Smooth muscle cell (in vitro differentiated cells): ENCODE data around the gene LBP. TPM values are rescaled to one million over a fixed set of nuclear protein-coding genes. Genes with fewer than 3 reads are reported as not detected.

ENCODE experiments used
- DNase-seq: peaks from one replicate; lab custom pipeline; 2025; ENCODE audit not compliant: unreplicated experiment; lab: John Stamatoyannopoulos, UW
- H2AFZ ChIP-seq: fragments of 200-600 bp; sonication (generic); 2 replicates; pipeline ENCODE4 v1.6.0; 2016; ENCODE audit warnings: antibody characterized with exemption, low read depth, mild to moderate bottlenecking
- H3F3A ChIP-seq: fragments of 200-600 bp; sonication (generic); 2 replicates; pipeline ENCODE4 v1.6.0; 2017; ENCODE audit warnings: antibody characterized with exemption, low read depth
- H3K27ac ChIP-seq: fragments of 200-600 bp; sonication (generic); 2 replicates; pipeline ENCODE4 v1.5.1; 2016; ENCODE audit warnings: low read depth, mild to moderate bottlenecking
- H3K27me3 ChIP-seq: fragments of 200-600 bp; sonication (generic); 2 replicates; pipeline ENCODE4 v1.6.1; 2016; ENCODE audit warnings: low read depth, mild to moderate bottlenecking
- H3K36me3 ChIP-seq: fragments of 200-600 bp; sonication (generic); 2 replicates; pipeline ENCODE4 v1.5.1; 2016; ENCODE audit warnings: low read depth
- H3K4me1 ChIP-seq: fragments of 200-600 bp; sonication (generic); 2 replicates; pipeline ENCODE4 v1.5.1; 2016; ENCODE audit warnings: low read depth
- H3K4me2 ChIP-seq: fragments of 200-600 bp; sonication (generic); 2 replicates; pipeline ENCODE4 v1.6.0; 2016; ENCODE audit warnings: mild to moderate bottlenecking
- H3K4me3 ChIP-seq: fragments of 200-600 bp; sonication (generic); 2 replicates; pipeline ENCODE4 v1.5.1; 2016; ENCODE audit warnings: mild to moderate bottlenecking
- H3K79me2 ChIP-seq: fragments of 200-600 bp; sonication (generic); 2 replicates; pipeline ENCODE4 v1.6.0; 2016; ENCODE audit warnings: low read depth, mild to moderate bottlenecking
- H3K9ac ChIP-seq: fragments of 200-600 bp; sonication (generic); 2 replicates; pipeline ENCODE4 v1.6.0; 2016; ENCODE audit warnings: low read depth
- H3K9me3 ChIP-seq: fragments of 200-600 bp; sonication (generic); replicated peaks from 2 replicates; pipeline ENCODE4 v1.5.1; 2016; ENCODE audit warnings: low read depth
- H4K20me1 ChIP-seq: fragments of 200-600 bp; sonication (generic); 2 replicates; pipeline ENCODE4 v1.6.0; 2016; ENCODE audit warnings: low read depth
- CTCF ChIP-seq: fragments of 200-600 bp; sonication (generic); IDR thresholded peaks from 2 replicates; pipeline ENCODE4 v1.5.1; 2017; ENCODE audit warnings: borderline replicate concordance, mild to moderate bottlenecking, antibody characterized with exemption; ENCODE audit not compliant: insufficient read depth, poor library complexity, severe bottlenecking
- WGBS: methylation state at CpG from one replicate; pipeline ENCODE4 v1.1.7; 2016; ENCODE audit warnings: low lambda C conversion rate; 5-methylcytosine and 5-hydroxymethylcytosine counted together
- polyA plus RNA-seq: library from polyadenylated mRNA; unstranded; fragments of >200 nt; fragmentation: Nextera tagmentation; extraction: Ambion mirVana; gene quantifications from 2 replicates; pipeline ENCODE4 v1.2.1, GENCODE V29; 2016
- total RNA-seq: library from RNA; depleted of rRNA; stranded (reverse); fragments of >200 nt; gene quantifications from 2 replicates; pipeline ENCODE4 v1.2.3, GENCODE V29; 2014

Gene LBP
- total and polyA plus RNA-seq, 2 experiments from 2014 or later, result not detected

GRCh38 chr20:38317422-38317821 is 28.9 kb upstream of the LBP start:
- no peak overlapping the region for H2AFZ ChIP-seq
- TF ChIP-seq CTCF, result no peak
- H3F3A ChIP-seq, result no peaks in the 10 kb centered on the region
- no peak for DNase-seq
- peaks cover 9% of the 10 kb centered on the region for H3K27me3 ChIP-seq
- H3K4me2 ChIP-seq, result no peak overlapping the region
- H3K4me1 ChIP-seq, result no peaks in the 10 kb centered on the region
- WGBS, result 84% methylated on average over 3 of the region's 3 CpGs
- H3K27ac ChIP-seq, result no peak overlapping the region
- H4K20me1 ChIP-seq, result no peaks in the 10 kb centered on the region
- H3K4me3 ChIP-seq, result no peak overlapping the region
- no peak overlapping the region for H3K9ac ChIP-seq
- H3K9me3 ChIP-seq, result no peaks in the 10 kb centered on the region
- H3K79me2 ChIP-seq, result no peaks in the 10 kb centered on the region
- no peaks in the 10 kb centered on the region for H3K36me3 ChIP-seq

GRCh38 chr20:38320221-38320620 is 26.1 kb upstream of the LBP start:
- Histone ChIP-seq H3K4me2 (no peak overlapping the region), H3K27ac (no peak overlapping the region), H4K20me1 (no peaks in the 10 kb centered on the region), H3K4me3 (no peak overlapping the region), H2AFZ (no peak overlapping the region), H3K9me3 (no peaks in the 10 kb centered on the region), H3K9ac (no peak overlapping the region), H3K79me2 (no peaks in the 10 kb centered on the region), H3F3A (no peaks in the 10 kb centered on the region), H3K36me3 (no peaks in the 10 kb centered on the region), H3K27me3 (peaks cover 20% of the 10 kb centered on the region), H3K4me1 (no peaks in the 10 kb centered on the region)
- no peak for TF ChIP-seq CTCF
- DNase-seq, result no peak
- WGBS, result 61% methylated on average over 6 of the region's 6 CpGs

GRCh38 chr20:38321959-38322598 is 24.2 kb upstream of the LBP start:
- Histone ChIP-seq H3K27me3 (peaks cover 20% of the 10 kb centered on the region), H3K4me2 (no peak overlapping the region), H3K79me2 (no peaks in the 10 kb centered on the region), H3K4me1 (no peaks in the 10 kb centered on the region), H3K9me3 (no peaks in the 10 kb centered on the region), H3K9ac (no peak overlapping the region), H3K27ac (no peak overlapping the region), H3F3A (no peaks in the 10 kb centered on the region), H4K20me1 (no peaks in the 10 kb centered on the region), H3K4me3 (no peak overlapping the region), H2AFZ (no peak overlapping the region), H3K36me3 (no peaks in the 10 kb centered on the region)
- peak; percentile 74 for TF ChIP-seq CTCF
- WGBS, result 8% methylated on average over 5 of the region's 5 CpGs
- DNase-seq, result no peak

GRCh38 chr20:38324159-38324558 is 22.1 kb upstream of the LBP start:
- no peaks in the 10 kb centered on the region for H3K36me3 ChIP-seq
- no peak overlapping the region for H3K9ac ChIP-seq
- H3K9me3 ChIP-seq, result no peaks in the 10 kb centered on the region
- H3K27ac ChIP-seq, result no peak overlapping the region
- TF ChIP-seq CTCF, result no peak
- peaks cover 19% of the 10 kb centered on the region for H3K27me3 ChIP-seq
- no peaks in the 10 kb centered on the region for H3K4me1 ChIP-seq
- no peak overlapping the region for H2AFZ ChIP-seq
- H3K4me2 ChIP-seq, result no peak overlapping the region
- no peaks in the 10 kb centered on the region for H4K20me1 ChIP-seq
- no peaks in the 10 kb centered on the region for H3K79me2 ChIP-seq
- DNase-seq, result no peak
- H3K4me3 ChIP-seq, result no peak overlapping the region
- 91% methylated on average over 3 of the region's 3 CpGs for WGBS
- H3F3A ChIP-seq, result no peaks in the 10 kb centered on the region
